Measurements from ENCODE around the gene KITLG. TPM values are rescaled to one million over a fixed set of nuclear protein-coding genes. Genes with fewer than 3 reads are reported as not detected.
"Not testable (repeated sequence)": the region's sequence is repeated elsewhere in the genome, so short reads cannot be mapped to it uniquely, and the experiment has no call there.

Gene KITLG, protein sequence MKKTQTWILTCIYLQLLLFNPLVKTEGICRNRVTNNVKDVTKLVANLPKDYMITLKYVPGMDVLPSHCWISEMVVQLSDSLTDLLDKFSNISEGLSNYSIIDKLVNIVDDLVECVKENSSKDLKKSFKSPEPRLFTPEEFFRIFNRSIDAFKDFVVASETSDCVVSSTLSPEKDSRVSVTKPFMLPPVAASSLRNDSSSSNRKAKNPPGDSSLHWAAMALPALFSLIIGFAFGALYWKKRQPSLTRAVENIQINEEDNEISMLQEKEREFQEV
- 15.1 and 110 TPM in 2 replicates for total RNA-seq (ENCODE audit: low replicate concordance)

DNA sequence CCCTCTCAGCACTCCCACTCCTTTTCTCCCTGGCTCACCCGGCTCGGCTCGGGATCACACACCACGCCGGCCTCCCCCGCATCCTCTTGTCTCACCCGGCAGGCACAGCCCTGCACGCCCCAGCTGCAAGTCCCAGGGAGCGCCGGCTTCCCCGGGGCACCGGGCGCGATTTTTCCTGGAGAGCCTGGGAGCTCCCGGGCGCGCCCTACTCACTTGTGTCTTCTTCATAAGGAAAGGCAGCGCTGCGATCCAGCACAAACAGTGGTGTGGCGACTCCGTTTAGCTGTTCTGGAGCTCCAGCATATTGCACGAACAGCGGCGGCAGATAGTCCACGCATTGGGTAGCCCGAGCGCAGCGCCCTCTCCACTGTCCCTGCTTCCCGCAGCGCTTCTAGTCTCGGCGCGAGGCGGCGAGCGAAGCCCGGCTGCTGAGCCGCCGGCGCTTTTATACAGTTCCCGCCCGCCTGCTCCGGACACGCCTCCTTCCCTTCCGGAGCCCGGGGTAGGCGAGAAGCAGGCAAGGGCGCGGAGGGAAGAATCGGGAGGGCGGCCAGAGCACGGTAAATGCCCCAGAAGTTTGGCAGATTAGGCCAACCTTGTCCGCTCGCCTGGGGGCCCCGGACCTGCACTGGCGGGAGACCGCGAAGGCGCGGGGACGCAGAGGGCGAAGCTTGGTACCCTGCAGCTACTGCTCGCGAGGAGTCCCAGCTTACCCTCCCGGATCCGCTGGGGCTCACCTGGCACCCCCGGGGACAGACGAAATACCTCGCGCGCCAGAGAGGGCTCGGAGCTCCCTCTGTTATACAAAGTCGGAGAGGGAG, at the start of gene KITLG:
KITLG (minus strand) TSS at position 421 of the 821 bp plus-strand sequence; CDS start at position 228, 193 bp downstream.
- TF ChIP-seq, protein P1, sequence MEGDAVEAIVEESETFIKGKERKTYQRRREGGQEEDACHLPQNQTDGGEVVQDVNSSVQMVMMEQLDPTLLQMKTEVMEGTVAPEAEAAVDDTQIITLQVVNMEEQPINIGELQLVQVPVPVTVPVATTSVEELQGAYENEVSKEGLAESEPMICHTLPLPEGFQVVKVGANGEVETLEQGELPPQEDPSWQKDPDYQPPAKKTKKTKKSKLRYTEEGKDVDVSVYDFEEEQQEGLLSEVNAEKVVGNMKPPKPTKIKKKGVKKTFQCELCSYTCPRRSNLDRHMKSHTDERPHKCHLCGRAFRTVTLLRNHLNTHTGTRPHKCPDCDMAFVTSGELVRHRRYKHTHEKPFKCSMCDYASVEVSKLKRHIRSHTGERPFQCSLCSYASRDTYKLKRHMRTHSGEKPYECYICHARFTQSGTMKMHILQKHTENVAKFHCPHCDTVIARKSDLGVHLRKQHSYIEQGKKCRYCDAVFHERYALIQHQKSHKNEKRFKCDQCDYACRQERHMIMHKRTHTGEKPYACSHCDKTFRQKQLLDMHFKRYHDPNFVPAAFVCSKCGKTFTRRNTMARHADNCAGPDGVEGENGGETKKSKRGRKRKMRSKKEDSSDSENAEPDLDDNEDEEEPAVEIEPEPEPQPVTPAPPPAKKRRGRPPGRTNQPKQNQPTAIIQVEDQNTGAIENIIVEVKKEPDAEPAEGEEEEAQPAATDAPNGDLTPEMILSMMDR (IDR thresholded peaks at IDR 0.05; ENCODE audit: insufficient read depth, low read length) = peak; percentile 44
- DNase-seq (ENCODE audit: low read depth) = peak; percentile 88
- peak within 1 kb of the TSS; percentile 87 for H3K4me3 ChIP-seq (ENCODE audit: low read depth, low read length)

DNA sequence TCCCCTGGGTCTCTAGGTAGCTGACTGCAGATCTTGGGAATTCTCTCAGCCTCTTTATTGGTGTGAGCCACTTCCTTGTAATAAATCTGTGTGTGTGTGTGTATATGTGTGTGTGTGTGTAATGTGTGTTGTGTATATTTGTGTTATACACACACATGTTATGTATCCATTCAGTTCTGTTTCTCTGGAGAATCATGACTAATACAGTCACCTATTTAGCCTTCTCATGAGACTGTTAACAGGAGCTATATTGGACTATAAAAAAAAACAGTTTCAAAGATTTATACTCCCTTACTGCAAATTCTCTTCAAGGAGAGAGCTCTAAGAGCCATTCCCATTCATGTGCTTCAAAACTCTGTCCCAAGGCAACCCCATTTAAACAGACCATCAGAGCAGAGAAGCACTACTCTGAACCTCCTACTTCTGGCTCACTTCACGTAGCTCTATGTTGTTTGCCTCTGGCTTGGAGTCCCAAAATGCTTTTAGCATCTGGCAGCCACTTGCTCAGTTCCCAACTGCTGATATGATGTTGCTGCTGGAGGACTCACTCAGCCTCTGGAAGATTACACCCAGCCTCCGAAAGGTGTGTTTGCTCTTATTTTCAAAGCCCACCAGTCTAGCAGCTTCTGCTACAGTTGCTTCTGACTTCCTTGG, 48.7 kb upstream of the KITLG start:
- DNase-seq (ENCODE audit: low read depth) = peak; percentile 58
- H3K4me3 ChIP-seq (ENCODE audit: low read depth, low read length) = no peak overlapping the region
- TF ChIP-seq, protein P1 (IDR thresholded peaks at IDR 0.05; ENCODE audit: insufficient read depth, low read length) = no peak

DNA sequence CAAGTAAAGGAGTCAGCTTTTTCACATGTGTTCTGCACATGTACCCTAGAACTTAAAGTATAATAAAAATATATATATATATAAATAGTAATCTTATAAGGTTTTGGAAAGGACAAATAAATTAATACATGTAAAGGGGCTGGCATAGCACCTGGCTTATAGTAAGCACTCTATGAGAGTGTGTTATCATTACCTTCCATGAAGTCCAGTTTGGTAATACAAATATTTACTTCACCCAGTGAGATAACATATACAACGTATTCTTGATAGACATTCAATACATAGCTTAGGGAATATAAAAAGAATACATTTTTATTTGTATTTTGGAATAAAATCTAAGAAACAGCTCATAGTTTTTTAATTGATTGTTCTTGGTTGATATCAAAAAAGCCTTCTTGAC, 47.8 kb upstream of the KITLG start:
- not testable (repeated sequence) for H3K4me3 ChIP-seq (ENCODE audit: low read depth, low read length); DNase-seq (ENCODE audit: low read depth)

DNA sequence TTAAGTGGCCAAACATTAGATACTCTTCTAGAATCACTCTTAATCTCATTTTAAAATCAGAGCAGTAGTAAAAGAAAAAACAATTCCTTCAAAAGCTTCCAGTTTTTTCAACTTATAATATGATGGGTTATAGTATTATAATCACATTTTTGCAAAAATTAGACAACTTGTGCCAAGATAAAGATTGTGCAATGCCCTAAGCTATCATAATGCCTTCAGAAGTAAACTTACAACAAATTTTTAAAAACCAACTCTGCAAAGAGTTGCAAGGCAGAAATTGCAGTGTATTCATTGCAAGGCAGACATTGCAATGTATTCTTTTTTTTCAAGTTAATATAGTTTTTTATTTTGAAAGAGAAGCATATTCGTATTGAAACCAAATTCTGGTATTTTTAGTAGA, 47.2 kb upstream of the KITLG start:
- no peak overlapping the region for H3K4me3 ChIP-seq (ENCODE audit: low read depth, low read length)
- TF ChIP-seq, protein P1 (IDR thresholded peaks at IDR 0.05; ENCODE audit: insufficient read depth, low read length) = no peak
- peak; percentile 54 for DNase-seq (ENCODE audit: low read depth)

DNA sequence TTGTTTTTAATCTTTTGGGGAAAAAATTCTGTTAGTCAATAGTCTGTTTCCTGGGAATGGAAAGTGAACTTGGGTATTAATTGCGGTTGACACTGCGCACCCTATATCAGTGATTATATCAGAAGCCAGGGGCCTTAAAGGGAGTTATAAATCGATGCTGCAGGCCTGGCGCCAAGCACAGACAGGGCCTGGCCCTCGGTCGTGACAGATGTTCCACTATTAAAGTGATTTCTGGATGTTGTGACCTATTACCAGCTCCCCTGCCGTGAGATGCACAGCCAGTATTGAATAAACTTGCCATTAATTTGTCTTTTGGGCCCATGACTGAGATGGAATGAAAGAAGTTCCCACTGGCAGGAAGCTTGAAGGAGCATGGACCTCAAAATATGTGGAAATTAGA, 45.1 kb upstream of the KITLG start:
- DNase-seq (ENCODE audit: low read depth) = no peak
- TF ChIP-seq, protein P1 (IDR thresholded peaks at IDR 0.05; ENCODE audit: insufficient read depth, low read length) = no peak

DNA sequence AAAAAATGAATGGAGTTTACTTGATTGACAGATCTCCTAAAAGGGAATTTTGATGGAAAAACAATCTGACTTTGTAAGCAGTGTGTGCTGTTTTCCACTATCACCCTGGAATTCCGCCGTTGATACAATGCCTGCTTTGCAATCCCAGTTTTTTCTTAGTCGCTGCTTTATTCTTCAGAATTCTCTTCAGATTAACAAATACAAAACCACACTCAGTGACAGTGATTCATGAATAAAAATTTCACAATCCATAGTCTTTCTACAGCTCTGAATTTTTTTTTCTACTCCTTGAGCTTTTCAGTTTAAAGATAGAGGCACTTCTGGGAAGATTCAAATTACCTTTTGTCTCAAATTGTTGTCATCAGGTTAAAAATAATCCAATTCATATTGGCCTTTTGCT, 44.6 kb upstream of the KITLG start:
- peak; percentile 90 for DNase-seq (ENCODE audit: low read depth)
- TF ChIP-seq, protein P1 (IDR thresholded peaks at IDR 0.05; ENCODE audit: insufficient read depth, low read length) = no peak
- no peak overlapping the region for H3K4me3 ChIP-seq (ENCODE audit: low read depth, low read length)

More for the DNA sequence above, 45.1 kb upstream of the KITLG start:
- H3K4me3 ChIP-seq (ENCODE audit: low read depth, low read length) = no peak overlapping the region

Data from fibroblast of the aortic adventitia (primary cell).